HG03571 (cell line): ENCODE results near the gene SF3A1.
"Not testable (repeated sequence)": the region's sequence is repeated elsewhere in the genome, so short reads cannot be mapped to it uniquely, and the experiment has no call there.

Source experiments
- ATAC-seq: cut with Tn5 transposase; IDR thresholded peaks from one replicate; pipeline ENCODE4 v1.9.1; 2021; ENCODE audit not compliant: unreplicated experiment

SF3A1 gene

DNA sequence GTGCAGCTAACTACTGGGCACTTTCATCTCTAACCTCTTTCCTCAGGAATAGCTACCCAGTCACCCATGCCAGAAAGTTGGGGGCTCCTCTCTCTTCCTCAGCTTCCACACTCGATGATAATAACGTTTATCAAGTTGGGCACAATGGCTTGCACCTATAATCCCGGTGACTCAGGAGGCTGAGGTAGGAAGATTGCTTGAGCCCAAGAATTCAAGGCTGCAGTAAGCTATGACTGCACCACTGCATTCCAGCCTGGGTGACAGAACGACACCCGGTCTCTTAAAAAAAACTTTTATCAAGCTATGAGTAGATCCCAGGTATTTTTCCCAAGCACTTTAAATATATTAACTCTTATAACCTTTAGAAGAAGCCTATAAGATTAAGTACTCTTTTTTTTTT lies 2.0 kb downstream of the SF3A1 start:
- ATAC-seq, result no peak

GRCh38 chr22:30351226-30351625 lies 5.5 kb downstream of the SF3A1 start:
- ATAC-seq, result no peak

DNA sequence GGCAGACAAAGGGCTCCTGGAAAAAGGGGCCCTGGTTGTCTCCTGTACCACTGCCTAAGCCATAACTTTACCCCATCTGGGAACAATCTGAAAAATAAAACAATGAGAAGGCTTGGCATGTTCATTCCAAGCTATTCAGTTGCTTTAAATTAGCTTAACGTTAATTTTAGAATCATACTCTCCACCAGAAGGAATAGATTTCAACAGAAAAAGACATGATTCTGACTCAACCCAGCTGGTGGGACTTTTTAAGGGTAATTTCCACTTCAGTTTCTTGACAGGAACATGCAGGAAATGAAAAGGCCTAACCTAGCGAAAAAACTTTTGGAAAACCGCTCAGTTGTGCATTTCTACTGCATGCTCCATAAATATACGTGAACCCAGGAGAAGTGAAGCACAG lies 7.9 kb downstream of the SF3A1 start:
- ATAC-seq, result no peak

DNA sequence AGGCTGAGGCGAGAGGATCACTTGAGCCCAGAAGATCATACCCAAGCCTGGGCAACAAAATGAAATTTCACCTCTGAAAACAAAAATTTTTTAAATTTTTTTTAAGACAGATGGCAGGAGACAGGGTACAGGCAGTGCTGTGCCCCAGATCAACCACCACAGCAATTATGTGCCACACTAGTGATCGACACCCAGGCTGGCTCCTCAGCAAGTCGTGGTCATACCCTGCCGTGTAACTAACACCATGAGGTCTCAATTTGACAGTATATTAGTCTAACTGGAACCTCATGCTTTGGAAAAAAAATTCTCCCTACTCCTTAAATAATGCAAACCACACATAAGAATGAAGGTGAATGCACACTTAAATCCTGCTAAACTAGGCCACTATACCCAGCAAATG lies 8.3 kb downstream of the SF3A1 start:
- ATAC-seq, result no peak

DNA sequence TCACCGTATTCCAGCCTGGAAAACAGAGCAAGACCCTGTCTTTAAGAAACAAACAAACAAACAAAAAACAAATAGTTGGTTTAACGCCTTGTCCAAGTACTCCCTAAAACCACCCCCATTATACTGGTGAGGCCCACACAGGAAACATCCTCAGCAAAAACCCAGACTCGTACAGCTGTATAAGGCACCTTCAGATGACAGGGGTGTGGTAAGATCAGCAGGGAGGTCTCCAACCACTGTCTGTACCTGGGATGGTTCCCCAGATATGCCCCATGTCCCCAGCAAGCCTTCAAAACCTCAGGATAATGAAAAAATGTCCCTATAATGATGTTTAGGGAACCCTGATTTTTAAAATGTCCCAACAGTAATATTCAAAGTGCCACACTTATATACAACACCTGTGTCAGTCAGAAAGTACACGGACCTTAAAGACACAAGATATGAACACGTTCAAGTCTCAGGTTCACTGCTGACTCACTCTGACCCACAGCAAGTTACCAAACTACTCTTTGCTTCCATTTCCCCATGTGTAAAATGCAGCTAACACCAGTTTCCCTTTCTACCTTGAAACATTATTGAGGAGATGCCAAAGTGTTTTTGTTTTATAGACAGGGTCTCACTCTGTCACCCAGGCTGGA lies 9.3 kb downstream of the SF3A1 start:
- ATAC-seq, result no peak

- ATAC-seq, result no peak
Measured at GRCh38 chr22:30344447-30345200, 12.1 kb downstream of the SF3A1 start.

DNA sequence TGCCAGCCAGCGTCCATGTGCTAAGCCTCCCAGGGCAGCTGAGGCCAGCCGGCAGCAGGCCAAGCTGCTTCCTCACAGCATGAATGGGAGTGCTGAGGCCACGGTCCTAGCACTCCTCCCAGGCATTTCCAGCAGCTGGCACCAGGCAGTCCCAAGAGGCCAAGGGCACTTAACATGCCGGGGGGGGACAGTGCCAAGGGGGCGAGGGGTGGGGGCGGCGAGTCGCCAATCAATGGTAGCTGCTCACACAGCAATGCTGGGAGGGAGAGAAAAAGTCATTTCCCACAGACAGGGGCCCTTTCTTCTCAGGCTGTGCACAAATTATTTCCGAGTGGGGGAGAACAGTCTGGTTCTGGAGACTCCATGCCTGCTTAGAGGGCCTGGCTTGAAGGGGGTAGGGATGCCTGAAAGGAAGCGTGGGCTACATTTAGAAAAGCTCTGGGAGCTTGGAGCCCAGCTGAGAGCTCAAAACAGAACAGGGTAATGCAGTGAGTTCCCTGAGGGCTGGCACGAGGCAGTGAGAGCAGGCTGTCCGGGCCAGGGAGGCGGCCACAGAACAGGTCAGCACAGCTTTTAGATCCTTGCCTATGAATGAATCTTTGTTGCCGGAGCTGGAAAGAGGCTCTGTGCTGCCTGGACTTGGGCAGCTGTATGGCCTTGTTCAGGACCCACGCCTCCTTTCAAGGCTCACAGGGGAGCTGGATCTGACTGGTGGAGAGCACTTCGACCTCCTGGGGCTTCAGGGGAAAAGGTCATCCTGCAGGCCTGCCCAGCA lies 15.6 kb downstream of the SF3A1 start:
- ATAC-seq, result no peak

DNA sequence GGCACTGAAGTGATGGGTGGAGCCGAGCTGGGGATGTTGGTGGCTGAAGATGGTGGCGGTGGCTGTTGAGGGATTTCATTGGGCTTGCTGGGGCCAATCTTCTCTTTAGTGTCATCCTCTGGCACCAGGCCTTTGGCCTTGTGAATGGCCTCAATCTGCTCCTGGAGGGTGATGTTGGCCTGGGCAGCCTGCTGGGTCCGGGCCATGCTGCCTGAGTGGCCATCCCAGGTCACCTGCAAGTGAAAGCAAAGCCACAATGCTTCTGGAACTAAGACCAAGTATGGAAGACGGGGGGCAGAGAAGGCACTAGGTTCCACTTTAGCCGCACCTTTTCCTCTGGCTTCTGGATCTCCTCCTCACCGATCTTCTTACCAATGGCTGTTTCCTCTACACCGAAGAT lies 17.9 kb downstream of the SF3A1 start:
- no peak for ATAC-seq

- not testable (repeated sequence) for ATAC-seq
Measured at GRCh38 chr22:30338341-30338740, 18.4 kb downstream of the SF3A1 start.

DNA sequence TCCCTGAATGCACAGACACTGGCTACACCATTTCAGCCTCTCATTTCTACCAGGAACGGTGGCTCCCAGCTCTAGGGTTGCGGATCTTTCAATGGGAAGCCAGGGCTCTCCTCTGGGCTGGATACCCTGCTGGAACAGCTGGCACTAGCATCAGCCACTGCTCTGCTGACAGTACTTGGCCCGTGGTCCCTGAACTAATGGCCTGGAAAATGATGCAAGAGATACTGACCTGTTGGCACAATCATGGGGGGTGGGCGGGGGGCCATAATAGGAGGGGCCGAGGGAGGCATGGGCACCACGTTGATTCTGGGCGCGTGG lies 19.3 kb downstream of the SF3A1 start:
- no peak for ATAC-seq

DNA sequence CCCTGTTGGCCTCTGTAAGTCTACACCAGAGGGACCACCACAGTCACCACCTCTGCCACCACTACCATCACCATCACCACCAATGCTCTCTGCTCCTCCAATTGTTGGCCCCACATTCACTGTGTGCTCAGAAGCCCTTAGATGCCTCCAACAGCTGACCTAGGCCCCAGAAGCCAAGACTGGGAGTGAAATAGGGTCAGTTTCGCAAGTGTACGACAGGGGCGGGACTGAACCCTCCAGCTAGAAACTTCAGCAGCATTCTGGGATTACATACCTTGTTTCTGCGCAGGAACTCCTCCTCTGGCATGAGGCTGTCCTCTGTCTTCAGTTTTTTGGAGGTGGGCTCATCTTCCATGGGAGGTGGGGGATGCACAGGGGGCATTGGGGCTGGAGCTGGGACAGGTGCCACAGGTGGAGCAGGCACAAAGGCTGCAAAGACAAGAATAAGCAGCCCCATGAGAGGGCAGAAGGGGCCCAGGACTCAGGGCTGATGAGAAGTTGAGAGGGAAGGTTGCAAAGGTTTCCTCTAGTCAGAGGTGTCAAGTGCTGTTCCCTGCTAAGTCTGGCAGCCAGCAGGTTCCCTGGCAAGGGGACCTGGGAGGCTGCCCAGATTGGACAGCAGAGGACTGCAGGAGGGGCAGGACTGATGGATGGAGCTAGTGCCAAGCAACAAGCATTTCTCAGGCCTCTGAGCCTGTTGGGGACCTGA lies 19.8 kb downstream of the SF3A1 start:
- ATAC-seq, result no peak

- no peak for ATAC-seq
Measured at GRCh38 chr22:30335236-30335635, 21.5 kb downstream of the SF3A1 start.

DNA sequence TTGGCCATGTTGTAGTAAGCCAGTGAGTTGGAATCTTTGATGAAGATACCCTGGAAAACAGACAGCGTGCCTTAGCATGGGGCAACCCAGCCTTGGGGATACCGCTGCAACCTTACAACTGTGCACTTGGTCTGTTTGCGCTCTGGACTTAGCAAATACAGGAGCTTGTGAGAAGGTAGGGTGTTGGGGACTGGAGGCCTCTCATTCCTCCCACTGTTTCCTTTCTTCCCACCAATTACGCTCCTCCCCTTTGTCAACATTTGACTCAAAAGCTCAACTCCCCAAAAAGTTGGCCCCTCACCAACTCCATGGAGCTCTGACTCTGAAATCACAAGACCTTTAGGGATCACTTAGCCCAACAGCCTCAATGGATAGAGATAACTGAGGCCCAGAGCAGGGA lies 22.0 kb downstream of the SF3A1 start:
- no peak for ATAC-seq

DNA sequence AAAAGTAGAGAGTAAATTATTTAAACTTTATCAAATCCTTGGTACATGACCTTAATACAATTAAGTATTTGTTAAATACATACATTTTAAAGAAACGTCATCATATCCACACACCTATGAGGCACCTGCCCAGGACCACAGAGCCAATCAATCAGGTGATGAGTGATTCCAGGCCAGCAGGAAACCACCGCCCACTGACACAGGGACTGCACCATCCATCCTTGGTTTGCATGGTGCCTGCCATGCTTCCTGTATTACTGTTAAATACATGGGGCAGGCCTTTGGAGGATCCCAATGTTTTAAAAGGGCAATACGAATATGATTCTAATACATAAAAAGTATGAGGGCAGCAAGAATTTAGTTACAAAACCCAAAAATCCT lies 23.0 kb downstream of the SF3A1 start:
- ATAC-seq, result no peak

DNA sequence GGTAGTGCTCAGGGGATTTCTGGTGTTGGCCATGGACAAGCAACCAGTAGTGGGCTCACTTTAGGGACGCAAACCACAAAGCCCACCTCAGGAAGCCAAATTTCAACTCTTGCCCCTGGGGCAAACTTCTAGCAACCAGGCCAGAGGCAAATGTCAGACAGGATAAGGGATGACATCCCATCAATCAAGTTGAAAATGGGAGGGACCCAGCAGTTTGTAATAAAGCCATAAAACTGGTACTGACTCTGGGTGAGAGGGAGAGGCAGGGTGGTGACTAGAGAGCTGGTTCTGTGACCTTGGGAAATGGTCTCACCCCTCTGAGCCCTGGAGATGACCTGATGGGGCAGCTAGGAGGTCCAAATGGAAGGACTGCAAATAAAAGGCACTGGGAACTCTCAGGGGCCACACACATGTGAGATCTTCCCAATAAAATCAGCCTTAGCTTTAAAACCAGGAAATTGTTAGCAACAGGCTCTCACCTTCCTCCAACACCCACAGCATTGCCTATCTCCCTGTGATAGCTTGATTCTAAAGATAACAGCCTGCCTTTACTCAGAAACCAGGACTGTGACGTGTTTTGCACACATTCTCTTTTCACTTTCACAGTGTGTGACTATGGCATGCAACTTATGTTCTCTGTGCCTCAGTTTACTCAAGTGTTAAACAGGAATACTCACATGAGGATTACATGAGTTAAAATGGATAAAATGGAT lies 23.5 kb downstream of the SF3A1 start:
- ATAC-seq, result no peak

DNA sequence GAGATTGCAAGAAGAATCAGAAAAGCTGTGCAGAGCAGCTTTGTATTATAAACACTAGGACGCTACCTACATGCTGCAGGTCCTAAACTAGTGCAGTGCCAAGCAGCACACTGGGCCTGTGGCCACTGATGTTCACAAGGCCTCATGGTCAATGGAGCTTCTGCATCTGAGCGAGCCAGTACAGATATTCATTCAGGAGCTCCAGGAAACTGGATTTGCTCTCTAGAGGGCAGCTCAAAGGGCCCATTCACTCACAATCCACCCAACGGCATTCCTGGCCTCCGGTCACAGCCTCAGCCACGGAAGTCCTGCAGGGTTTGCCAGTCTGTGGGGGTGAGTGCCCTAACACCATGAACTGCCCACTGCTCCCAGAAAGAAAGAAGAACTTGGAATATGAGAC lies 24.1 kb downstream of the SF3A1 start:
- no peak for ATAC-seq

DNA sequence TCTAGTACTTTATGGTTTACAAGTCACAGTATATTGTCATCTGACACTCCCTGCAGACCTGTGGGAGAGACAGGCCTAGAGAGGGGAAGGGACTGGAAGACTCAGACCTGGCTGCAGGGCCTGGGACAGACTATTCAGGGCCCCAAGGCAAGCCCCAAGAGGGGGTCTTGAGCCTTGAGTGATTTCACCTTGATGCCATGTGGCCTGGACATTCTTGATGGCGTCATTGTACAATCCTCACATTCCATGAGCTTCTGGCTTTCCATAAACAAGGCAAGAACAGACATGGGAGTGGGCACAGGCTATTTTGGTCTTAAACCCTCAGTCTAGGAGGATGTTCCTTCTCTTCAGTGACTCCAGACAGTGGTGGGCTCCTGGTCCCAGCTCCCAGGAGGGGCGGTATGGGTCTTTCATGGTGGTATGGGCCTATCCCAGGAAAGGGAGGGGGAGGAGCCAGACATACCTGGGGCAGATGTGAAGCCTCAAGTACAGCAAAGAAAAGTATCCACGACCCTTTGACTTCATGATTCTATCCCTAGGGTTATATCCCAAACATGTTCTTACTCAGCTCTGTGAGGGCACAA lies 28.1 kb downstream of the SF3A1 start:
- ATAC-seq, result no peak

- ATAC-seq, result no peak
Measured at GRCh38 chr22:30327864-30328345, 28.8 kb downstream of the SF3A1 start.

DNA sequence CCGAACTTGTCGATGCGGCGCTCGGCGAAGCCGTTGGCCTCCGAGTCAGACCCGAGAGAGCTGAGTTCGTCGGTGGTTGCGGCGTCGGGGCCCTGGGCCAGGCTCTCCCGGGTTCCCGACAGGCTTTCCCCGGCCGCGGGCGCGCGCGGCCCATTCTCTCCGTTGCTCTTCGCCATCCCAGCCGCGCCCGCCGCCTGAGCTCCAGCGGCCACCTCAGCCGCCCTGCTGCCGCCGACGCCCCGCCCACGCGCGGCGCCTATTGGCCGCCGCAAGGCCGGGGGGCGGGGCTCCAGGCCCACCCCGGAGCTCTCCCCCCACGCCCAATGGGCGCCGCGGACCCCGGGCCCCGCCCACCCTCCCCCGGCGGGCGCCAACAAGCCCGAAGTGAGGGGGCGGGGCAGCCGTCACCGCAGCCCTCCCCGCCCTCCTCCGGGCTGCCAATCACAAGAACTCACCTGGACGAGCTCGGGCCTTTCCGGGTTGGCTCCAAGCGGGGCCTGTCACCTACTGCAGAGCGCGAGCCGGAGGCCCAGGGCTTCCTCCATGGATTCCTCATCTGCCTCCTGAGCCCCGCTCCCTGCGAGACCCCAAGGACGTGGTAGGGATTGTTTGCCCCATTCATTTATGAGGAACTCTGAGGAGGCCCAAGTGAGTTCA lies 29.9 kb downstream of the SF3A1 start, which contains the start of gene TBC1D10A:
TSS of gene TBC1D10A (minus strand) at position 236 of the 657 bp plus-strand sequence. CDS start at position 176, 60 bp downstream.
- ATAC-seq, result peak; percentile 78

DNA sequence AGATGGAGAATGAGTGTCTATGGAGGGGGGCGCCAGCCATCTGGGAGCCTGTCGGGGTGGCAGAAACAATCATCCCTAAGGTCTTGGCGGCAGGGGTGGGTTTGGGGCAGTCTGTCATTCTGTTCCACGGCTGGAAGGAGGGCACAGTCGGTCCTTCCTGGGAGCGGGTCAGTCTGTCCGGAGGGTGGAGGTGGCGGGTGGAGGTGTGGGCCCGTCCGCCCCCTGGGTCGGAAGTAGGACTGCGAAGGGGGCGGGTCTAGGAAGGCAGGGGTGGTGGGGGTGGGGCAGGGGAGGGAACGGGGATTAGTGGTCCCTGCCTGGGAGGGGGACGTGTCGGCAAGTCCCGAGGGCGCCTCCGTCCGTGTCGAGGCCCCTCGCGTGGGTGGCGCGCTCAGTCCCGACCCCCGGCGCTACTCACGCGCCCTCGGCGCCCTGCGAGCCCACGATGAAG lies 30.4 kb downstream of the SF3A1 start:
- ATAC-seq, result peak; percentile 26
